Panc1 (cell line): Measurements from ENCODE around the gene MAPK8IP3. TPM values are rescaled to one million over a fixed set of nuclear protein-coding genes. Genes with fewer than 3 reads are reported as not detected.

Experiments
- ATAC-seq: fragments of 200-7000 bp; cut with Tn5 transposase; 2 replicates; pipeline ENCODE4 v1.9.1; 2020; ENCODE audit warnings: mild to moderate bottlenecking, moderate library complexity
- BruUV-seq: library from RNA; stranded (reverse); fragments of 400-500 nt; replicated peaks from 2 replicates; lab custom pipeline; 2021; lab: Mats Ljungman, UMichigan
- CTCF ChIA-PET: fragments of 300-600 bp; sonication (Branson Sonifier 250); formaldehyde crosslinking; loops from one replicate; lab custom pipeline; 2022; ENCODE audit warnings: antibody characterized with exemption; lab: Charles Lee
- POLR2A ChIA-PET: fragments of 300-600 bp; sonication (Branson Sonifier 250); formaldehyde crosslinking; loops from one replicate; lab custom pipeline; 2022; ENCODE audit warnings: antibody characterized with exemption; lab: Charles Lee
- DNase-seq: peaks from one replicate; pipeline ENCODE4 v3.0.0-alpha.2; 2010; ENCODE audit warnings: low read depth, low spot score
- H3K27ac ChIP-seq: 2 replicates; pipeline ENCODE4 v1.5.1; 2011; ENCODE audit warnings: mild to moderate bottlenecking, low read length, inconsistent platforms
- H3K27me3 ChIP-seq: fragments of 200-500 bp; sonication (Bioruptor generic); 2 replicates; pipeline ENCODE4 v1.6.0; 2014; ENCODE audit warnings: low read length, inconsistent platforms; ENCODE audit not compliant: control insufficient read depth, insufficient read depth
- H3K36me3 ChIP-seq: fragments of 200-500 bp; sonication (Bioruptor generic); 2 replicates; pipeline ENCODE4 v1.5.1; 2014; ENCODE audit warnings: inconsistent platforms, mild to moderate bottlenecking, low read length, moderate library complexity; ENCODE audit not compliant: control insufficient read depth, insufficient read depth
- H3K4me1 ChIP-seq: 2 replicates; pipeline ENCODE4 v1.5.1; 2011; ENCODE audit warnings: inconsistent platforms, mild to moderate bottlenecking, low read length, moderate library complexity; ENCODE audit not compliant: control insufficient read depth, insufficient read depth
- H3K4me3 ChIP-seq, 2 experiments: 2 replicates each; pipeline ENCODE4 v1.5.1; 2011 to 2012; ENCODE audit warnings: low read depth in 2 of 2, low read length in 2 of 2, mild to moderate bottlenecking in 2 of 2, inconsistent platforms in 1 of 2, moderate library complexity in 1 of 2
- H3K9me3 ChIP-seq: fragments of 200-500 bp; sonication (Bioruptor generic); 2 replicates; pipeline ENCODE4 v1.5.1; 2014; ENCODE audit warnings: low read depth, mild to moderate bottlenecking, inconsistent platforms, low read length, moderate library complexity; ENCODE audit not compliant: control insufficient read depth, insufficient read depth
- CTCF ChIP-seq: fragments of 450-650 bp; IDR thresholded peaks from 2 replicates; pipeline ENCODE4 v1.5.1; 2017; ENCODE audit warnings: mild to moderate bottlenecking
- POLR2AphosphoS5 ChIP-seq: IDR thresholded peaks from 2 replicates; pipeline ENCODE4 v1.6.1; 2012; ENCODE audit warnings: mild to moderate bottlenecking, low read depth, low read length, moderate library complexity
- REST ChIP-seq, 2 experiments: IDR thresholded peaks; 2 replicates each; pipeline ENCODE4 v1.6.1; 2011 to 2012; ENCODE audit warnings: low read depth in 2 of 2, control low read depth in 1 of 2, low read length in 1 of 2, mild to moderate bottlenecking in 1 of 2, moderate library complexity in 1 of 2; ENCODE audit not compliant: insufficient read depth in 1 of 2
- SIN3A ChIP-seq: IDR thresholded peaks from 2 replicates; pipeline ENCODE4 v1.6.1; 2012; ENCODE audit warnings: low read depth, mild to moderate bottlenecking, low read length, moderate library complexity, borderline replicate concordance; ENCODE audit not compliant: insufficient read depth
- TCF7L2 ChIP-seq: IDR thresholded peaks from 2 replicates; pipeline ENCODE4 v1.6.1; 2011; ENCODE audit warnings: mild to moderate bottlenecking, low read depth, low read length, inconsistent platforms
- in situ Hi-C: cut with HindIII; loops from 2 replicates; pipeline ENCODE4 v1.10.0; 2016; ENCODE audit warnings: low sequenced_read_pairs, low pct_unique_long_range_greater_than_20kb
- intact Hi-C: fragments of 100-400 bp; cut with micrococcal nuclease; formaldehyde crosslinking; loops from one replicate; pipeline ENCODE4 v1.10.0; 2022; ENCODE audit not compliant: unreplicated experiment
- total RNA-seq: library from RNA; stranded (reverse); gene quantifications from one replicate; pipeline ENCODE4 v1.2.1, GENCODE V29; 2021; ENCODE audit not compliant: unreplicated experiment

Gene MAPK8IP3
- total RNA-seq, 1 experiment from 2014 or later, result 108 TPM

- in situ Hi-C loops (no loop called here), intact Hi-C loops (no loop called here)
- DNase-seq (no peak), ATAC-seq (no peak)
- H3K4me3 ChIP-seq, result no peak overlapping the region
- BruUV-seq, result no TSS peak
- no peak overlapping the region for H3K27ac ChIP-seq
- no peaks in the 10 kb centered on the region for H3K36me3 ChIP-seq
- H3K27me3 ChIP-seq, result no peaks in the 10 kb centered on the region
- no peaks in the 10 kb centered on the region for H3K9me3 ChIP-seq
- peaks cover 3% of the 10 kb centered on the region; the same call in 1 of the 2 replicates for H3K4me1 ChIP-seq
- ChIA-PET POLR2A (no interaction called here), CTCF (no interaction called here)
- TF ChIP-seq CTCF (no peak), TCF7L2 (no peak), SIN3A (no peak), REST (IDR thresholded peaks at IDR 0.05; ENCODE audit: insufficient read depth in 1 of 2, low read depth in 2 of 2, low read length in 1 of 2) (no peak), POLR2AphosphoS5 (no peak)
These were observed 84.7 kb downstream of the MAPK8IP3 start for GRCh38 chr16:1790611-1791255.

GRCh38 chr16:1791256-1791942 is 85.4 kb downstream of the MAPK8IP3 start:
- H3K27ac ChIP-seq, result no peak overlapping the region
- DNase-seq (no peak), ATAC-seq (no peak)
- in situ Hi-C loops, result no loop called here
- H3K4me3 ChIP-seq, result no peak overlapping the region
- BruUV-seq, result no TSS peak
- CTCF ChIA-PET, result no interaction called here
- H3K27me3 ChIP-seq, result no peaks in the 10 kb centered on the region
- POLR2A ChIA-PET, result no interaction called here
- TF ChIP-seq POLR2AphosphoS5 (no peak), TCF7L2 (no peak), REST (IDR thresholded peaks at IDR 0.05; ENCODE audit: insufficient read depth in 1 of 2, low read depth in 2 of 2, low read length in 1 of 2) (no peak), CTCF (no peak), SIN3A (no peak)
- peaks cover 3% of the 10 kb centered on the region; the same call in 1 of the 2 replicates for H3K4me1 ChIP-seq
- no peaks in the 10 kb centered on the region for H3K9me3 ChIP-seq
- intact Hi-C loops, result no loop called here
- no peaks in the 10 kb centered on the region for H3K36me3 ChIP-seq
